PC-9 (cell line): ENCODE data around the gene HMX3. TPM values are rescaled to one million over a fixed set of nuclear protein-coding genes. Genes with fewer than 3 reads are reported as not detected.

Experiments
- BruUV-seq: library from RNA; stranded (reverse); fragments of 400-500 nt; replicated peaks from 2 replicates; lab custom pipeline; 2021; lab: Mats Ljungman, UMichigan
- CTCF ChIA-PET: fragments of 300-600 bp; sonication (Branson Sonifier 250); formaldehyde crosslinking; loops from one replicate; lab custom pipeline; 2022; ENCODE audit warnings: antibody characterized with exemption; lab: Charles Lee
- POLR2A ChIA-PET: fragments of 300-600 bp; sonication (Branson Sonifier 250); formaldehyde crosslinking; loops from one replicate; lab custom pipeline; 2022; ENCODE audit warnings: antibody characterized with exemption; ENCODE audit not compliant: unreplicated experiment; lab: Charles Lee
- DNase-seq, 2 experiments: peaks; one replicate each; pipeline versions ENCODE4 v3.0.0 to v3.0.0-alpha.2; 2015 to 2022; ENCODE audit warnings: mixed read lengths in 1 of 2
- H2AFZ ChIP-seq: fragments of 200-600 bp; sonication (generic); 2 replicates; pipeline ENCODE4 v1.8.1; 2017; ENCODE audit warnings: antibody characterized with exemption
- H3F3A ChIP-seq: fragments of 200-600 bp; sonication (generic); 2 replicates; pipeline ENCODE4 v1.8.1; 2017; ENCODE audit warnings: antibody characterized with exemption, mild to moderate bottlenecking, low read depth; ENCODE audit not compliant: insufficient read depth
- H3K27ac ChIP-seq: fragments of 200-600 bp; sonication (generic); 2 replicates; pipeline ENCODE4 v1.6.1; 2016; ENCODE audit warnings: mixed run types
- H3K27me3 ChIP-seq: fragments of 200-600 bp; sonication (generic); 2 replicates; pipeline ENCODE4 v1.6.1; 2016; ENCODE audit warnings: low read depth, mixed run types; ENCODE audit not compliant: insufficient read depth
- H3K36me3 ChIP-seq: fragments of 200-600 bp; sonication (generic); 2 replicates; pipeline ENCODE4 v1.6.1; 2016; ENCODE audit warnings: low read depth, mixed run types
- H3K4me1 ChIP-seq: fragments of 200-600 bp; sonication (generic); replicated peaks from 2 replicates; pipeline ENCODE4 v1.6.1; 2016; ENCODE audit warnings: mixed run types; ENCODE audit not compliant: insufficient read depth
- H3K4me2 ChIP-seq: fragments of 200-600 bp; sonication (generic); 2 replicates; pipeline ENCODE4 v1.6.1; 2017; ENCODE audit warnings: mixed run types
- H3K4me3 ChIP-seq: fragments of 200-600 bp; sonication (generic); 2 replicates; pipeline ENCODE4 v1.6.1; 2016; ENCODE audit warnings: mixed run types
- H3K79me2 ChIP-seq: fragments of 200-600 bp; sonication (generic); 2 replicates; pipeline ENCODE4 v1.6.1; 2017; ENCODE audit warnings: low read depth, mixed run types
- H3K9me2 ChIP-seq: fragments of 200-600 bp; sonication (generic); 2 replicates; pipeline ENCODE4 v1.8.1; 2017; ENCODE audit warnings: mild to moderate bottlenecking; ENCODE audit not compliant: insufficient read depth
- H3K9me3 ChIP-seq: fragments of 200-600 bp; sonication (generic); 2 replicates; pipeline ENCODE4 v1.8.1; 2016; ENCODE audit warnings: low read depth; ENCODE audit not compliant: insufficient read depth
- H4K20me1 ChIP-seq: fragments of 200-600 bp; sonication (generic); 2 replicates; pipeline ENCODE4 v1.8.1; 2017; ENCODE audit not compliant: insufficient read depth
- CTCF ChIP-seq: fragments of 200-600 bp; sonication (generic); conservative IDR thresholded peaks from 2 replicates; pipeline ENCODE4 v1.6.1; 2017; ENCODE audit warnings: mixed run types, antibody characterized with exemption, mild to moderate bottlenecking, moderate library complexity
- EZH2 ChIP-seq: fragments of 200-600 bp; sonication (generic); IDR thresholded peaks from 2 replicates; pipeline ENCODE4 v1.8.0; 2017; ENCODE audit warnings: antibody characterized with exemption, low read depth
- intact Hi-C: fragments of 100-400 bp; cut with micrococcal nuclease; formaldehyde crosslinking; loops from one replicate; pipeline ENCODE4 v1.10.0; 2022; ENCODE audit not compliant: unreplicated experiment
- total RNA-seq: library from RNA; stranded (reverse); gene quantifications from 2 replicates; pipeline ENCODE4 v1.2.3, GENCODE V29; 2021

HMX3 gene
- total RNA-seq, 1 experiment from 2014 or later = not detected

DNA sequence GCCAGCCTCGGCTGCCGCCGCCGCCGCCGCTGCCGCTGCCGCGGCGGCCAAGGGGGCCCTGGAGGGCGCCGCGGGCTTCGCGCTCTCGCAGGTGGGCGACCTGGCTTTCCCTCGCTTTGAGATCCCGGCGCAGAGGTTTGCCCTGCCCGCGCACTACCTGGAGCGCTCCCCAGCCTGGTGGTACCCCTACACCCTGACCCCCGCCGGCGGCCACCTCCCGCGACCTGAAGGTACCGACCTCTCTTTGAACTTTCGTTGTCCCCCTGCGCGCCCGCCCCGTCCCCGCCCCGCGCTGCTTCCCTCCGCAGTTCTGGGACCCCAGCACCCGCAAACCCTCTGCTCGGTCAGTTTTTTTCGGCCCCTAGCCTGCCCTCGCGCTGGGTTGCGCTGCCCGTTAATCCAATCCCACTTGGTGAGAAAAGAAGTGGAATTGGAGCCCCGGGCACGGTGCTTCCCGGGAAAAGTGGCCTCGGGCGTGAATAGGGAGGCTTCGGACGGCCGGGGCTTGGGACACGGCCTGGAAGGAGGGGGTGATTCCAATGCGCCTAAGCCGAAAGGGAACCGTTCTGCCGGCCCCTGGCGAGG is 543 bp downstream of the HMX3 start:
- intact Hi-C loops = no loop called here
- DNase-seq = no peak
- no peaks in the 10 kb centered on the region for H3K9me3 ChIP-seq
- H3F3A ChIP-seq = no peaks in the 10 kb centered on the region
- no peak overlapping the region for H3K27ac ChIP-seq
- no peak overlapping the region for H3K4me2 ChIP-seq
- ChIA-PET POLR2A (no interaction called here), CTCF (no interaction called here)
- BruUV-seq = no TSS peak
- no peaks in the 10 kb centered on the region for H3K27me3 ChIP-seq
- H3K4me1 ChIP-seq = no peaks in the 10 kb centered on the region
- H4K20me1 ChIP-seq = no peaks in the 10 kb centered on the region
- no peaks in the 10 kb centered on the region for H3K36me3 ChIP-seq
- H2AFZ ChIP-seq = no peak overlapping the region
- H3K4me3 ChIP-seq = no peak overlapping the region
- no peak for TF ChIP-seq CTCF
- TF ChIP-seq EZH2 = no peak
- no peaks in the 10 kb centered on the region for H3K9me2 ChIP-seq
- H3K79me2 ChIP-seq = no peaks in the 10 kb centered on the region

- no peaks in the 10 kb centered on the region for H3K9me3 ChIP-seq
- ChIA-PET POLR2A (no interaction called here), CTCF (interaction anchor here (0.5 kb wide), 1 partner anchor 429 kb away, joined by 5 read pairs; no protein-coding TSS in a partner anchor)
- no peak overlapping the region for H2AFZ ChIP-seq
- H3K4me1 ChIP-seq = no peaks in the 10 kb centered on the region
- TF ChIP-seq CTCF (no peak), EZH2 (no peak)
- H3K36me3 ChIP-seq = no peaks in the 10 kb centered on the region
- H4K20me1 ChIP-seq = no peaks in the 10 kb centered on the region
- no peaks in the 10 kb centered on the region for H3F3A ChIP-seq
- no peak overlapping the region for H3K4me3 ChIP-seq
- 0 out of 2 replicates have a peak, but pooled peaks cover 4% of the 10 kb centered on the region for H3K27me3 ChIP-seq
- DNase-seq = no peak
- H3K9me2 ChIP-seq = no peaks in the 10 kb centered on the region
- intact Hi-C loops = no loop called here
- H3K79me2 ChIP-seq = no peaks in the 10 kb centered on the region
- no TSS peak for BruUV-seq
- H3K4me2 ChIP-seq = no peak overlapping the region
- no peak overlapping the region for H3K27ac ChIP-seq
Observed at GRCh38 chr10:123136806-123137642, 1.3 kb downstream of the HMX3 start.

DNA sequence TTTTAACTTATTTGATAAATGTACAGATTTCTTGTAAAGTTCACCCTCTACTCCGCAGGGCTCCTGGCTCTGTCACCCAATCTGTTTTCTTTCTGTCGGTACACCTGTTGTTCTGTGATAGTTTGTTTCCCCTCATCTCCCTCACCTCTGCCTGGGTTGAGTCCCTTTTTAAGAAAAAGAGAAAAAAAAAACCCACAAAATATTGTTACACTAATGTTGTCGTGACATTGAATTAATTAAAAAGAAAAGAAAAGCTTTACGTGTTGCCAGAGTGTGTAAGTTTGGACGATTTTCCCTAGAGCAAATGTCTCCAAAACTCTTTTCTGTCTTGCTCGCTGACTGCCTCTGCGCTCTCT is 3.4 kb downstream of the HMX3 start:
- H4K20me1 ChIP-seq = no peaks in the 10 kb centered on the region
- peak overlapping the region; percentile 55; the same call in 1 of the 2 replicates for H2AFZ ChIP-seq
- H3K27ac ChIP-seq = no peak overlapping the region
- peak overlapping the region; percentile 76 for H3K4me2 ChIP-seq
- DNase-seq = no peak
- no peaks in the 10 kb centered on the region for H3K36me3 ChIP-seq
- H3F3A ChIP-seq = no peaks in the 10 kb centered on the region
- no peaks in the 10 kb centered on the region for H3K79me2 ChIP-seq
- no peaks in the 10 kb centered on the region for H3K9me3 ChIP-seq
- TF ChIP-seq EZH2 = no peak
- no peak for TF ChIP-seq CTCF
- intact Hi-C loops = no loop called here
- no peaks in the 10 kb centered on the region for H3K9me2 ChIP-seq
- peak overlapping the region; percentile 41; the same call in 1 of the 2 replicates for H3K4me3 ChIP-seq
- ChIA-PET CTCF (no interaction called here), POLR2A (interaction anchor here (0.7 kb wide), 1 partner anchor 516 kb away, joined by 12 read pairs; no protein-coding TSS in a partner anchor)
- BruUV-seq = no TSS peak
- H3K4me1 ChIP-seq = no peaks in the 10 kb centered on the region
- H3K27me3 ChIP-seq = 0 out of 2 replicates have a peak, but pooled peaks cover 4% of the 10 kb centered on the region
